ENCODE measurements around the gene BTRC. TPM values are rescaled to one million over a fixed set of nuclear protein-coding genes. Genes with fewer than 3 reads are reported as not detected.

Gene BTRC
- total RNA-seq, 4 donors from 2014 or later = 11.9 to 19.0 (median 12.2) TPM

- Histone ChIP-seq H3K4me3 (no peak overlapping the region), H3K9me3 (no peaks in the 10 kb centered on the region), H3K27ac (no peak overlapping the region), H3K36me3 (no peaks in the 10 kb centered on the region), H3K27me3 (no peaks in the 10 kb centered on the region), H3K4me1 (no peaks in the 10 kb centered on the region)
- TF ChIP-seq POLR2A (IDR thresholded peaks at IDR 0.05) = no peak
- TF ChIP-seq, protein P1, sequence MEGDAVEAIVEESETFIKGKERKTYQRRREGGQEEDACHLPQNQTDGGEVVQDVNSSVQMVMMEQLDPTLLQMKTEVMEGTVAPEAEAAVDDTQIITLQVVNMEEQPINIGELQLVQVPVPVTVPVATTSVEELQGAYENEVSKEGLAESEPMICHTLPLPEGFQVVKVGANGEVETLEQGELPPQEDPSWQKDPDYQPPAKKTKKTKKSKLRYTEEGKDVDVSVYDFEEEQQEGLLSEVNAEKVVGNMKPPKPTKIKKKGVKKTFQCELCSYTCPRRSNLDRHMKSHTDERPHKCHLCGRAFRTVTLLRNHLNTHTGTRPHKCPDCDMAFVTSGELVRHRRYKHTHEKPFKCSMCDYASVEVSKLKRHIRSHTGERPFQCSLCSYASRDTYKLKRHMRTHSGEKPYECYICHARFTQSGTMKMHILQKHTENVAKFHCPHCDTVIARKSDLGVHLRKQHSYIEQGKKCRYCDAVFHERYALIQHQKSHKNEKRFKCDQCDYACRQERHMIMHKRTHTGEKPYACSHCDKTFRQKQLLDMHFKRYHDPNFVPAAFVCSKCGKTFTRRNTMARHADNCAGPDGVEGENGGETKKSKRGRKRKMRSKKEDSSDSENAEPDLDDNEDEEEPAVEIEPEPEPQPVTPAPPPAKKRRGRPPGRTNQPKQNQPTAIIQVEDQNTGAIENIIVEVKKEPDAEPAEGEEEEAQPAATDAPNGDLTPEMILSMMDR (IDR thresholded peaks at IDR 0.05) = no peak
- peak in 1 of 3 donors; percentile 11 for DNase-seq
Measured at GRCh38 chr10:101563497-101564040, 209.6 kb downstream of the BTRC start.

GRCh38 chr10:101564490-101564991, 210.6 kb downstream of the BTRC start:
- TF ChIP-seq, protein P1 (IDR thresholded peaks at IDR 0.05) = no peak
- no peak for TF ChIP-seq POLR2A (IDR thresholded peaks at IDR 0.05)
- Histone ChIP-seq H3K36me3 (no peaks in the 10 kb centered on the region), H3K9me3 (no peaks in the 10 kb centered on the region), H3K4me3 (no peak overlapping the region), H3K27ac (no peak overlapping the region), H3K27me3 (no peaks in the 10 kb centered on the region), H3K4me1 (peaks cover 0 to 3% (median under 1%) of the 10 kb centered on the region in 4 donors)
- peak in 2 of 3 donors; percentile 34 to 38 for DNase-seq

GRCh38 chr10:101565370-101565900, 211.5 kb downstream of the BTRC start:
- Histone ChIP-seq H3K27ac (no peak overlapping the region), H3K4me1 (peaks cover 0 to 9% (median 4%) of the 10 kb centered on the region in 4 donors), H3K4me3 (no peak overlapping the region), H3K27me3 (no peaks in the 10 kb centered on the region), H3K9me3 (no peaks in the 10 kb centered on the region), H3K36me3 (no peaks in the 10 kb centered on the region)
- TF ChIP-seq, protein P1 (IDR thresholded peaks at IDR 0.05) = no peak
- no peak for TF ChIP-seq POLR2A (IDR thresholded peaks at IDR 0.05)
- peak in 2 of 3 donors; percentile 23 to 28 for DNase-seq

DNA sequence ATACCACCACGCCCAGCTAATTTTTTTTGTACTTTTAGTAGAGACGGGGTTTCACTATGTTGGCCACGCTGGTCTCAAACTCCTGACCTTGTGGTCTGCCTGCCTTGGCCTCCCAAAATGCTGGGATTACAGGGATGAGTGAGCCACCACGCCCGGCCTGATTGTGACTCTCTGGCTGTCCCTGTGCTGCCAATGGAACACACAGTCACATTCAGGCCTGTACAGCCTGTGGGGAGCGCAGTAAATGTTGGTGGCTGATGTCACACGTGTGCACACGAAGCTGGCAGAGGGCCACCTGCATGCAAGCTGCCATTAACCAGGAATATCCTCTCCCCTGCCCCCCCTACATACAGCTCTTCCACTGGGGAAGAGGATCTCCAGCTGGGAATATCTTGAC, 212.0 kb downstream of the BTRC start:
- Histone ChIP-seq H3K36me3 (no peaks in the 10 kb centered on the region), H3K9me3 (no peaks in the 10 kb centered on the region), H3K27me3 (no peaks in the 10 kb centered on the region), H3K4me1 (peaks cover 0 to 12% (median 6%) of the 10 kb centered on the region in 4 donors), H3K27ac (no peak overlapping the region), H3K4me3 (no peak overlapping the region)
- TF ChIP-seq POLR2A (IDR thresholded peaks at IDR 0.05) = no peak
- TF ChIP-seq, protein P1 (IDR thresholded peaks at IDR 0.05) = no peak
- DNase-seq = peak in 2 of 3 donors; percentile 31 to 32

- Histone ChIP-seq H3K4me3 (peak overlapping the region in 1 of 4 donors; percentile 15), H3K27me3 (no peaks in the 10 kb centered on the region), H3K36me3 (no peaks in the 10 kb centered on the region), H3K27ac (no peak overlapping the region), H3K9me3 (no peaks in the 10 kb centered on the region), H3K4me1 (peaks cover 0 to 12% (median 6%) of the 10 kb centered on the region in 4 donors)
- no peak for TF ChIP-seq POLR2A (IDR thresholded peaks at IDR 0.05)
- TF ChIP-seq, protein P1 (IDR thresholded peaks at IDR 0.05) = no peak
- DNase-seq = peak in 2 of 3 donors; percentile 42 to 48
Measured at GRCh38 chr10:101566333-101567164, 212.6 kb downstream of the BTRC start.

Data from Peyer's patch (tissue), 4 donors.